Parathyroid adenoma (tissue), 2 donors: ENCODE measurements around the gene BUD13.

Experiments
- H2AFZ ChIP-seq: fragments of 300-600 bp; sonication (generic); one replicate; pipeline ENCODE4 v1.7.0; 2017; ENCODE audit warnings: antibody characterized with exemption, mild to moderate bottlenecking
- H3K27ac ChIP-seq: fragments of 300-600 bp; sonication (generic); one replicate; pipeline ENCODE4 v1.7.0; 2017
- H3K27me3 ChIP-seq: fragments of 300-600 bp; sonication (generic); one replicate; pipeline ENCODE4 v1.7.0; 2017; ENCODE audit warnings: low read length; ENCODE audit not compliant: control insufficient read depth, insufficient read depth
- H3K36me3 ChIP-seq: fragments of 300-600 bp; sonication (generic); one replicate; pipeline ENCODE4 v1.7.0; 2017; ENCODE audit warnings: low read length; ENCODE audit not compliant: control insufficient read depth, insufficient read depth
- H3K4me1 ChIP-seq: fragments of 300-600 bp; sonication (generic); one replicate; pipeline ENCODE4 v1.7.0; 2017; ENCODE audit warnings: control low read depth
- H3K4me2 ChIP-seq: fragments of 300-600 bp; sonication (generic); one replicate; pipeline ENCODE4 v1.7.0; 2017; ENCODE audit warnings: low read length
- H3K4me3 ChIP-seq: fragments of 300-600 bp; sonication (generic); one replicate; pipeline ENCODE4 v1.7.0; 2017; ENCODE audit warnings: low read depth, low read length
- H3K79me2 ChIP-seq: fragments of 300-600 bp; sonication (generic); one replicate; pipeline ENCODE4 v1.7.0; 2017; ENCODE audit warnings: control low read depth
- H3K9ac ChIP-seq: fragments of 300-600 bp; sonication (generic); one replicate; pipeline ENCODE4 v1.7.0; 2017; ENCODE audit warnings: mild to moderate bottlenecking
- H3K9me3 ChIP-seq: fragments of 300-600 bp; sonication (generic); one replicate; pipeline ENCODE4 v1.7.0; 2017; ENCODE audit warnings: low read length; ENCODE audit not compliant: control insufficient read depth
- TF ChIP-seq, protein P1 (sequence below): fragments of 300-600 bp; sonication (generic); IDR thresholded peaks from one replicate; pipeline ENCODE4 v1.7.0; 2017; ENCODE audit warnings: antibody characterized with exemption, mild to moderate bottlenecking
- donor health status: primary hyperparathyroidism.

BUD13 gene

DNA sequence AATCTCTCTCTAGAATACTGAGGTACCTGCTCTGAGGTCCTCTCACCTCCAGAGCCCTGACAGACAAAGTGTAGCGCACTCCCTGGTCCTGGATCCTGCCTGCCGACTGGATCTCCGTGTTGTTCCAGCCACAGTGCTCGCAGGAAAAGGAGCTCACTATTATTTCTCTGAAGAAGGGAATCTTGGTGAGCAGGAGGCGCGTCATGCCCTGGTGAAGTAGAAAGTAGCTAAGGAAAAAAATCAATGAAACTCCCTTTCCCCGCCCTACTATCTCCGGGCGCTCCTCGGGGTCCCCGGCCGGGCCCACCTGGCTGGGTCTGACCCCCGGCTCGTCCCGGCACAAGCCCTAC lies 14.6 kb upstream of the BUD13 start:
- Histone ChIP-seq H3K27ac (peak overlapping the region; percentile 62), H3K4me3 (peak overlapping the region; percentile 75), H3K4me1 (no peaks in the 10 kb centered on the region), H3K4me2 (peak overlapping the region; percentile 91), H2AFZ (peak overlapping the region; percentile 97), H3K79me2 (no peaks in the 10 kb centered on the region), H3K27me3 (no peaks in the 10 kb centered on the region), H3K9ac (no peak overlapping the region), H3K9me3 (no peaks in the 10 kb centered on the region), H3K36me3 (no peaks in the 10 kb centered on the region)
- TF ChIP-seq, protein P1, sequence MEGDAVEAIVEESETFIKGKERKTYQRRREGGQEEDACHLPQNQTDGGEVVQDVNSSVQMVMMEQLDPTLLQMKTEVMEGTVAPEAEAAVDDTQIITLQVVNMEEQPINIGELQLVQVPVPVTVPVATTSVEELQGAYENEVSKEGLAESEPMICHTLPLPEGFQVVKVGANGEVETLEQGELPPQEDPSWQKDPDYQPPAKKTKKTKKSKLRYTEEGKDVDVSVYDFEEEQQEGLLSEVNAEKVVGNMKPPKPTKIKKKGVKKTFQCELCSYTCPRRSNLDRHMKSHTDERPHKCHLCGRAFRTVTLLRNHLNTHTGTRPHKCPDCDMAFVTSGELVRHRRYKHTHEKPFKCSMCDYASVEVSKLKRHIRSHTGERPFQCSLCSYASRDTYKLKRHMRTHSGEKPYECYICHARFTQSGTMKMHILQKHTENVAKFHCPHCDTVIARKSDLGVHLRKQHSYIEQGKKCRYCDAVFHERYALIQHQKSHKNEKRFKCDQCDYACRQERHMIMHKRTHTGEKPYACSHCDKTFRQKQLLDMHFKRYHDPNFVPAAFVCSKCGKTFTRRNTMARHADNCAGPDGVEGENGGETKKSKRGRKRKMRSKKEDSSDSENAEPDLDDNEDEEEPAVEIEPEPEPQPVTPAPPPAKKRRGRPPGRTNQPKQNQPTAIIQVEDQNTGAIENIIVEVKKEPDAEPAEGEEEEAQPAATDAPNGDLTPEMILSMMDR: no peak

DNA sequence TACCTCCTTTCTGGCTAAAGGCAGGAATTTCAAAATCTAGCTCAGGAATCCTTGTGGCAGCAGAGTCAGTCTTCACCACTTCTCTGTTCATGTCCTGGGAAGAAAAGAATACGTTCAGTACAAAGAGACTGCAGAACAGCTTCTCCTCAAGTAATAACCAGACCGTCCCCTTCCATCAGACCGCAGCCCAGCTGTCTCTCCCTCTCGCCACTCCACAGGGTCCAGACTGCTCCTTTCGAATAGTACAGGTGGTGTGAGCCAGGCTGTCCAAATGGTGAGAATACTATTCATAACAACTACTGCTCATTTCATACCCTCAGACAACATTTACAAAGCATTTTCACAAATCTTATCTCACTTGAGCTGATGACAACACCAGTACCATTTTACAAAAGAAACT lies 14.2 kb upstream of the BUD13 start:
- Histone ChIP-seq H3K27ac (no peak overlapping the region), H3K4me3 (peak overlapping the region; percentile 75)
- TF ChIP-seq, protein P1: no peak

DNA sequence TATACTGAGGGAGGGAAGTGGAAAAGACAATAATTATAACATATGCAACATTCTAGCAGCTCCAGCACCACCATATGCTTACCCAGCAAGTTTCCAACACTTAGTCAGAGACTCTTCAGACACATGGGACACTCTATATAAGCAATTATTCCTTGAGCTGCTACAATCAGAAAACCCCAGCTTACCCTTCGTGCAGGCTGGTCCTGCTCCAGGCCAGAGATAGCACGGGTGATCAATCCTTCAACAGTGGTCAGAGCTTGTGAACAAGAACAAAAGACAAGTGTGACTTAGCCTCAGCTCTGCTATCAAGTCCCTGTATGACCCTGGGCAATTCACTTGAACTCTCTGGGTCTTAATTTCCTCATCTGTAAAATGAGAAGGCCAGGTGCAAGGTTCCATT lies 13.5 kb upstream of the BUD13 start:
- Histone ChIP-seq H3K27me3 (no peaks in the 10 kb centered on the region), H3K9ac (no peak overlapping the region), H3K79me2 (no peaks in the 10 kb centered on the region), H3K9me3 (no peaks in the 10 kb centered on the region), H3K4me1 (no peaks in the 10 kb centered on the region), H3K4me2 (no peak overlapping the region), H3K27ac (no peak overlapping the region), H3K36me3 (no peaks in the 10 kb centered on the region), H3K4me3 (no peak overlapping the region), H2AFZ (no peak overlapping the region)
- TF ChIP-seq, protein P1: no peak

More for the DNA sequence above, 14.2 kb upstream of the BUD13 start:
- no peak overlapping the region for H2AFZ ChIP-seq
- H3K27me3 ChIP-seq: no peaks in the 10 kb centered on the region
- peak overlapping the region; percentile 91 for H3K4me2 ChIP-seq
- no peaks in the 10 kb centered on the region for H3K4me1 ChIP-seq
- H3K36me3 ChIP-seq: no peaks in the 10 kb centered on the region
- H3K79me2 ChIP-seq: no peaks in the 10 kb centered on the region
- H3K9ac ChIP-seq: no peak overlapping the region
- no peaks in the 10 kb centered on the region for H3K9me3 ChIP-seq

GRCh38 chr11:116782728-116783127 lies 9.9 kb upstream of the BUD13 start:
- Histone ChIP-seq H3K27me3 (no peaks in the 10 kb centered on the region), H3K79me2 (no peaks in the 10 kb centered on the region), H3K27ac (no peak overlapping the region), H3K4me2 (no peak overlapping the region), H2AFZ (no peak overlapping the region), H3K4me3 (no peak overlapping the region), H3K9me3 (no peaks in the 10 kb centered on the region), H3K4me1 (no peaks in the 10 kb centered on the region), H3K36me3 (no peaks in the 10 kb centered on the region), H3K9ac (no peak overlapping the region)
- TF ChIP-seq, protein P1: no peak

GRCh38 chr11:116778556-116778955 lies 5.8 kb upstream of the BUD13 start:
- no peak overlapping the region for H3K4me2 ChIP-seq
- H3K79me2 ChIP-seq: no peaks in the 10 kb centered on the region
- TF ChIP-seq, protein P1: no peak
- no peak overlapping the region for H3K9ac ChIP-seq
- no peak overlapping the region for H2AFZ ChIP-seq
- no peak overlapping the region for H3K27ac ChIP-seq
- no peak overlapping the region for H3K4me3 ChIP-seq
- no peaks in the 10 kb centered on the region for H3K27me3 ChIP-seq
- no peaks in the 10 kb centered on the region for H3K4me1 ChIP-seq
- no peaks in the 10 kb centered on the region for H3K36me3 ChIP-seq
- no peaks in the 10 kb centered on the region for H3K9me3 ChIP-seq
